Spleen (tissue), 7 donors: ENCODE data around the gene JPH4.
"Not testable (repeated sequence)": the region's sequence is repeated elsewhere in the genome, so short reads cannot be mapped to it uniquely, and the experiment has no call there.

Source experiments
- CTCF ChIP-seq, 11 experiments: fragments of 200-600 bp in 7 of 11; fragments of 450-650 bp in 4 of 11; sonication (generic) in 4 of 11; IDR thresholded peaks in 8 of 11; conservative IDR thresholded peaks in 3 of 11; 1 replicate in 7 of 11; 2 replicates in 4 of 11; pipeline versions ENCODE4 v1.4.0 to v1.8.0; 2016 to 2021; ENCODE audit warnings: antibody characterized with exemption in 11 of 11, inconsistent platforms in 4 of 11, mild to moderate bottlenecking in 1 of 11
- POLR2A ChIP-seq, 3 donors: fragments of 450-650 bp; IDR thresholded peaks; one replicate each; pipeline ENCODE4 v1.5.1; 2017; ENCODE audit warnings: antibody characterized with exemption in 3 of 3, mild to moderate bottlenecking in 1 of 3
- donor health status: DM: no; HTN: no; CAD: no; lungs with moderate emphysema.
- donor health status: DM: no; HTN: no; CAD: no.
- donor health status: DM: no; HTN: no; CAD: no.

GRCh38 chr14:23584527-23585203, 6.1 kb upstream of the JPH4 start:
- not testable (repeated sequence) for TF ChIP-seq POLR2A (IDR thresholded peaks at IDR 0.05); CTCF (IDR thresholded peaks at IDR 0.05 in 8 of 11, conservative IDR thresholded peaks at IDR 0.05 in 3 of 11)
